A549 treated with dexamethasone at 1 μM for 4 hours (cell line): ENCODE data around the gene FZD1. TPM values are rescaled to one million over a fixed set of nuclear protein-coding genes. Genes with fewer than 3 reads are reported as not detected.

Experiments
- total RNA-seq: library from RNA; stranded (reverse); fragments of 200-300 nt; extraction: Qiagen RNA extraction; gene quantifications from 5 replicates; pipeline ENCODE4 v1.2.3, GENCODE V29; 2022

Gene FZD1
- 1.9 to 2.6 TPM (median 2.3 TPM) in 5 replicates for total RNA-seq

DNA sequence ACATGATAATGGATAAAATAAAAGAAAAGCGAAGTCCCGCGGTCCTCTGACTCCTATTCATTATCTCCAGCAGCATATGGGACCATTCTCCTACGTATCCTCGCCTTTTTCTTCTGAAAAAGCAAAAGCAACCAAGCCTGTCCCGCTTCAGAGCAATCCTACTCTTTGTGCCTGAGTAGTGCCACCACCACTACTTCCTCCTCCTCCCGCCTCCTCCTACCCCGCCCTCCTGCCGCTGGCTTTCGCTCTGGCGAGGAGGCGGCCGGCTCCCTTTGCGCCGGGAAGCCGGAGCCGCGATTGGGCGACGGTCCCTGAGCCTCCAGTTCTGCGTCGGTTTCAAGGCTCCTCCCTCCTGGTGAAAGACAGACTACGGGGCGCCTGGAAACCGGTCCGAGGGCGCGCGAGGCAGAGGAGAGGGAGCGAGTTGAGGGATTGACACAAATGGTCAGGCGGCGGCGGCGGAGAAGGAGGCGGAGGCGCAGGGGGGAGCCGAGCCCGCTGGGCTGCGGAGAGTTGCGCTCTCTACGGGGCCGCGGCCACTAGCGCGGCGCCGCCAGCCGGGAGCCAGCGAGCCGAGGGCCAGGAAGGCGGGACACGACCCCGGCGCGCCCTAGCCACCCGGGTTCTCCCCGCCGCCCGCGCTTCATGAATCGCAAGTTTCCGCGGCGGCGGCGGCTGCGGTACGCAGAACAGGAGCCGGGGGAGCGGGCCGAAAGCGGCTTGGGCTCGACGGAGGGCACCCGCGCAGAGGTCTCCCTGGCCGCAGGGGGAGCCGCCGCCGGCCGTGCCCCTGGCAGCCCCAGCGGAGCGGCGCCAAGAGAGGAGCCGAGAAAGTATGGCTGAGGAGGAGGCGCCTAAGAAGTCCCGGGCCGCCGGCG lies at the start of gene FZD1:
TSS of gene FZD1 (plus strand) at position 388 of the 878 bp plus-strand sequence. CDS start at position 836, 448 bp downstream.

